Measurements from ENCODE around the gene SAMHD1. TPM values are rescaled to one million over a fixed set of nuclear protein-coding genes. Genes with fewer than 3 reads are reported as not detected.

The SAMHD1 gene
- total and polyA plus RNA-seq, 2 of the 13 experiments (the other 11 are each of a cell fraction or from before 2014, with no cell fraction given): 16.9 to 43.5 TPM

DNA sequence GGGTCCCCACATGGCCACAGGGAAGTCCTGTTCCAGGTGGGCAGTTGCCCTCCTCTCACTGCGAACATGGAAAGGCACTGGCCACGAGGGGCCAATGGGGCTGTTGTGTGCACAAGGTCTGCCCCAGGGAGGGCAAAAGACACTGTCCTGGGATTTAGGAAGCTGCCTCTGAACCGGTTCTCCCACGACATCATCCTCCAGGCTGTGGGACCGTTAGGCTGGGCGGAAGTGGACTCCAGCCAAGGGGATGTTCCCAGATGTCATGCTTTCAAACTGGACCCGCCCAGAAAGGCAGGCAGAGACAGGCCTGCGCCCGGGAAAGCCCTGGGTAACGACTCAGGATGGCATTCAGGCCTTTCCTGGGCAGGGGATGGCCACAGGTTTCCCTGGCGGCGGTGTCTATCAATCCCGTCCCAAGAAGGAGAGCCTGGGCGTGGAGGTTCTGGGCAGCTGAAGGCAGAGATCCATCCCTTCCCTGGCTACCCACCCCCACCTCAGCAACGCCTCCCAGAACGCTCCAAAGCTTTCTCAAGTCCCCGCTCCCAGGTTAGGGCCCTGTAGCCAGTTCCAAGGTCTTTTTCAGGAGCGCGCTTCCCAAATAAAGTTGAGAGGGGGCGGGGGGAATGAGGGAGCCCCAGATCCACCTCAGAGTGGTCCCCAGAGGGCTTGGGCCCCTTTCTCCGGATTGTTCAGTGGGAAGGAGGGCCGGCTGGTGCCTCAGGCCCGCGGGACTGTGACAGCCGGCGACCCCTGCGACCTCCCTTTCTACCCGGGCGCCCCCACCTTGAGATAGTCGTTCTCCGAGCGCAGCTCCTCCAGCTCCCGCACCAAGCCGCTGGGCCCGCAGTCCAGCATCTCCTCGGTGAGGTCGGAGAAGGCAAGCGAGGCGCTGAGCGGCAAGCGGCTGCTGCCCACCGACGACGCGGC lies 89.4 kb downstream of the SAMHD1 start (continued):
- TF ChIP-seq, protein P1, sequence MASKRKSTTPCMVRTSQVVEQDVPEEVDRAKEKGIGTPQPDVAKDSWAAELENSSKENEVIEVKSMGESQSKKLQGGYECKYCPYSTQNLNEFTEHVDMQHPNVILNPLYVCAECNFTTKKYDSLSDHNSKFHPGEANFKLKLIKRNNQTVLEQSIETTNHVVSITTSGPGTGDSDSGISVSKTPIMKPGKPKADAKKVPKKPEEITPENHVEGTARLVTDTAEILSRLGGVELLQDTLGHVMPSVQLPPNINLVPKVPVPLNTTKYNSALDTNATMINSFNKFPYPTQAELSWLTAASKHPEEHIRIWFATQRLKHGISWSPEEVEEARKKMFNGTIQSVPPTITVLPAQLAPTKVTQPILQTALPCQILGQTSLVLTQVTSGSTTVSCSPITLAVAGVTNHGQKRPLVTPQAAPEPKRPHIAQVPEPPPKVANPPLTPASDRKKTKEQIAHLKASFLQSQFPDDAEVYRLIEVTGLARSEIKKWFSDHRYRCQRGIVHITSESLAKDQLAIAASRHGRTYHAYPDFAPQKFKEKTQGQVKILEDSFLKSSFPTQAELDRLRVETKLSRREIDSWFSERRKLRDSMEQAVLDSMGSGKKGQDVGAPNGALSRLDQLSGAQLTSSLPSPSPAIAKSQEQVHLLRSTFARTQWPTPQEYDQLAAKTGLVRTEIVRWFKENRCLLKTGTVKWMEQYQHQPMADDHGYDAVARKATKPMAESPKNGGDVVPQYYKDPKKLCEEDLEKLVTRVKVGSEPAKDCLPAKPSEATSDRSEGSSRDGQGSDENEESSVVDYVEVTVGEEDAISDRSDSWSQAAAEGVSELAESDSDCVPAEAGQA (IDR thresholded peaks at IDR 0.05; ENCODE audit: low read depth): no peak; the same call in 1 of the 2 replicates
- TF ChIP-seq, protein P1 (CRISPR knock-in tag; IDR thresholded peaks at IDR 0.05; ENCODE audit: borderline replicate concordance): no peak
- TF ChIP-seq SRF (IDR thresholded peaks at IDR 0.05; ENCODE audit: low read depth, low read length) (no peak), SALL1 (CRISPR knock-in tag; IDR thresholded peaks at IDR 0.05) (peak; percentile 58; the same call in 1 of the 2 replicates), ZNF607 (CRISPR knock-in tag; IDR thresholded peaks at IDR 0.05; ENCODE audit: borderline replicate concordance) (no peak), SMARCC2 (IDR thresholded peaks at IDR 0.05) (no peak), ZNF761 (CRISPR knock-in tag; conservative IDR thresholded peaks at IDR 0.05) (no peak), ZNF839 (CRISPR knock-in tag; IDR thresholded peaks at IDR 0.05; ENCODE audit: borderline replicate concordance) (peak; percentile 51; the same call in 1 of the 2 replicates), ZNF660 (CRISPR knock-in tag; IDR thresholded peaks at IDR 0.05; ENCODE audit: borderline replicate concordance, low read depth) (no peak), GABPA (IDR thresholded peaks at IDR 0.05; ENCODE audit: low read depth, low read length) (peak; percentile 57; the same call in 1 of the 2 replicates), GABPA (CRISPR knock-in tag; IDR thresholded peaks at IDR 0.05; ENCODE audit: low read depth) (peak; percentile 80), PAWR (CRISPR knock-in tag; IDR thresholded peaks at IDR 0.05; ENCODE audit: borderline replicate concordance) (no peak), MEIS2 (CRISPR knock-in tag; IDR thresholded peaks at IDR 0.05) (peak; percentile 66; the same call in 1 of the 2 replicates)
- TF ChIP-seq, protein P2, sequence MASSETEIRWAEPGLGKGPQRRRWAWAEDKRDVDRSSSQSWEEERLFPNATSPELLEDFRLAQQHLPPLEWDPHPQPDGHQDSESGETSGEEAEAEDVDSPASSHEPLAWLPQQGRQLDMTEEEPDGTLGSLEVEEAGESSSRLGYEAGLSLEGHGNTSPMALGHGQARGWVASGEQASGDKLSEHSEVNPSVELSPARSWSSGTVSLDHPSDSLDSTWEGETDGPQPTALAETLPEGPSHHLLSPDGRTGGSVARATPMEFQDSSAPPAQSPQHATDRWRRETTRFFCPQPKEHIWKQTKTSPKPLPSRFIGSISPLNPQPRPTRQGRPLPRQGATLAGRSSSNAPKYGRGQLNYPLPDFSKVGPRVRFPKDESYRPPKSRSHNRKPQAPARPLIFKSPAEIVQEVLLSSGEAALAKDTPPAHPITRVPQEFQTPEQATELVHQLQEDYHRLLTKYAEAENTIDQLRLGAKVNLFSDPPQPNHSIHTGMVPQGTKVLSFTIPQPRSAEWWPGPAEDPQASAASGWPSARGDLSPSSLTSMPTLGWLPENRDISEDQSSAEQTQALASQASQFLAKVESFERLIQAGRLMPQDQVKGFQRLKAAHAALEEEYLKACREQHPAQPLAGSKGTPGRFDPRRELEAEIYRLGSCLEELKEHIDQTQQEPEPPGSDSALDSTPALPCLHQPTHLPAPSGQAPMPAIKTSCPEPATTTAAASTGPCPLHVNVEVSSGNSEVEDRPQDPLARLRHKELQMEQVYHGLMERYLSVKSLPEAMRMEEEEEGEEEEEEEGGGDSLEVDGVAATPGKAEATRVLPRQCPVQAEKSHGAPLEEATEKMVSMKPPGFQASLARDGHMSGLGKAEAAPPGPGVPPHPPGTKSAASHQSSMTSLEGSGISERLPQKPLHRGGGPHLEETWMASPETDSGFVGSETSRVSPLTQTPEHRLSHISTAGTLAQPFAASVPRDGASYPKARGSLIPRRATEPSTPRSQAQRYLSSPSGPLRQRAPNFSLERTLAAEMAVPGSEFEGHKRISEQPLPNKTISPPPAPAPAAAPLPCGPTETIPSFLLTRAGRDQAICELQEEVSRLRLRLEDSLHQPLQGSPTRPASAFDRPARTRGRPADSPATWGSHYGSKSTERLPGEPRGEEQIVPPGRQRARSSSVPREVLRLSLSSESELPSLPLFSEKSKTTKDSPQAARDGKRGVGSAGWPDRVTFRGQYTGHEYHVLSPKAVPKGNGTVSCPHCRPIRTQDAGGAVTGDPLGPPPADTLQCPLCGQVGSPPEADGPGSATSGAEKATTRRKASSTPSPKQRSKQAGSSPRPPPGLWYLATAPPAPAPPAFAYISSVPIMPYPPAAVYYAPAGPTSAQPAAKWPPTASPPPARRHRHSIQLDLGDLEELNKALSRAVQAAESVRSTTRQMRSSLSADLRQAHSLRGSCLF (CRISPR knock-in tag; IDR thresholded peaks at IDR 0.05; ENCODE audit: borderline replicate concordance): no peak
- TF ChIP-seq, protein P3, sequence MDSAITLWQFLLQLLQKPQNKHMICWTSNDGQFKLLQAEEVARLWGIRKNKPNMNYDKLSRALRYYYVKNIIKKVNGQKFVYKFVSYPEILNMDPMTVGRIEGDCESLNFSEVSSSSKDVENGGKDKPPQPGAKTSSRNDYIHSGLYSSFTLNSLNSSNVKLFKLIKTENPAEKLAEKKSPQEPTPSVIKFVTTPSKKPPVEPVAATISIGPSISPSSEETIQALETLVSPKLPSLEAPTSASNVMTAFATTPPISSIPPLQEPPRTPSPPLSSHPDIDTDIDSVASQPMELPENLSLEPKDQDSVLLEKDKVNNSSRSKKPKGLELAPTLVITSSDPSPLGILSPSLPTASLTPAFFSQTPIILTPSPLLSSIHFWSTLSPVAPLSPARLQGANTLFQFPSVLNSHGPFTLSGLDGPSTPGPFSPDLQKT (CRISPR knock-in tag; IDR thresholded peaks at IDR 0.05; ENCODE audit: borderline replicate concordance): no peak
